ENCODE data around the gene PTPRF.

DNA sequence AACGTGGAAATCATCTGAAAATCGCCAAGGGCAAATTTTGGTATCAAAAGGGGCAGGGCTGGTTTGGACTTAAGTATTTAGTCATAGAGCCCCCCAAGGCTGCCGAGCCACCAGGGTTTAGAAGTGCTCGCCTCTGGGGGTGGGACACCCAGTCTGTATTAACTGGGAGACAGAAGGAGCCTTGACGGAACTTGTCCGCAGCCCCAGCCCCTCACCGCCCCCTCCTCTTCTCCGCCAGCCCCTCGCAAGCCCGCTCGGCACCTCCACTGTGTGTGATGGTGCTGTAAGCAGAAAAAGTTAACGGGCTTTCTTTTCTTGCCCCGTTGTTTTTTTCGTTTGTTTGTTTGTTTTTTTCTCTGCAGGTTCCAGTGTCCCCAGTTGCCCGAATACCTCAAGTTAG is 81.7 kb downstream of the PTPRF start:
- TF ChIP-seq REST (IDR thresholded peaks at IDR 0.05; ENCODE audit: insufficient read depth in 1 of 2, low read depth in 2 of 2, low read length in 2 of 2) (no peak), POLR2AphosphoS5 (IDR thresholded peaks at IDR 0.05; ENCODE audit: low read depth, low read length) (no peak), SIN3A (IDR thresholded peaks at IDR 0.05; ENCODE audit: borderline replicate concordance, insufficient read depth, low read length) (no peak)

Measured in PFSK-1 (cell line).